ENCODE results near the gene BMAL2.

Gene BMAL2

GRCh38 chr12:27336282-27336653, 3.6 kb downstream of the BMAL2 start:
- no peak for DNase-seq (ENCODE audit: low spot score)
- no peak for TF ChIP-seq CTCF (IDR thresholded peaks at IDR 0.05; ENCODE audit: extremely low read depth, insufficient read depth, missing control alignments)
- in situ Hi-C loops (cut with MboI; ENCODE audit: low pct_unique_long_range_greater_than_20kb, low sequenced_read_pairs, unreplicated experiment), result no loop called here

- no peak for TF ChIP-seq CTCF (IDR thresholded peaks at IDR 0.05; ENCODE audit: extremely low read depth, insufficient read depth, missing control alignments)
- in situ Hi-C loops (cut with MboI; ENCODE audit: low pct_unique_long_range_greater_than_20kb, low sequenced_read_pairs, unreplicated experiment), result no loop called here
- DNase-seq (ENCODE audit: low spot score), result no peak
Observed at GRCh38 chr12:27337376-27337775, 4.7 kb downstream of the BMAL2 start.

GRCh38 chr12:27338473-27338872, 5.8 kb downstream of the BMAL2 start:
- DNase-seq (ENCODE audit: low spot score), result no peak
- in situ Hi-C loops (cut with MboI; ENCODE audit: low pct_unique_long_range_greater_than_20kb, low sequenced_read_pairs, unreplicated experiment), result no loop called here
- TF ChIP-seq CTCF (IDR thresholded peaks at IDR 0.05; ENCODE audit: extremely low read depth, insufficient read depth, missing control alignments), result no peak

GRCh38 chr12:27340971-27341370, 8.3 kb downstream of the BMAL2 start:
- TF ChIP-seq CTCF (IDR thresholded peaks at IDR 0.05; ENCODE audit: extremely low read depth, insufficient read depth, missing control alignments), result no peak
- in situ Hi-C loops (cut with MboI; ENCODE audit: low pct_unique_long_range_greater_than_20kb, low sequenced_read_pairs, unreplicated experiment), result no loop called here
- no peak for DNase-seq (ENCODE audit: low spot score)

GRCh38 chr12:27342536-27342935, 9.9 kb downstream of the BMAL2 start:
- in situ Hi-C loops (cut with MboI; ENCODE audit: low pct_unique_long_range_greater_than_20kb, low sequenced_read_pairs, unreplicated experiment), result no loop called here

GRCh38 chr12:27343255-27344000, 10.8 kb downstream of the BMAL2 start:
- in situ Hi-C loops (cut with MboI; ENCODE audit: low pct_unique_long_range_greater_than_20kb, low sequenced_read_pairs, unreplicated experiment), result no loop called here
- no peak for DNase-seq (ENCODE audit: low spot score)
- no peak for TF ChIP-seq CTCF (IDR thresholded peaks at IDR 0.05; ENCODE audit: extremely low read depth, insufficient read depth, missing control alignments)

More at GRCh38 chr12:27342536-27342935, 9.9 kb downstream of the BMAL2 start:
- no peak for TF ChIP-seq CTCF (IDR thresholded peaks at IDR 0.05; ENCODE audit: extremely low read depth, insufficient read depth, missing control alignments)
- DNase-seq (ENCODE audit: low spot score), result no peak

Data from GM13977 (cell line).